ENCODE results near the gene BCAN. TPM values are rescaled to one million over a fixed set of nuclear protein-coding genes. Genes with fewer than 3 reads are reported as not detected.

Gene BCAN
- total and polyA plus RNA-seq, 2 of the 8 experiments (the other 6 are each of a cell fraction or from before 2014, with no cell fraction given) = 4.5 to 24.0 TPM

GRCh38 chr1:156600733-156601121 lies 41.2 kb upstream of the BCAN start (continued):
- TF ChIP-seq SP1 (IDR thresholded peaks at IDR 0.05; ENCODE audit: low read depth, low read length) = no peak
- TF ChIP-seq EGR1 (IDR thresholded peaks at IDR 0.05; ENCODE audit: borderline replicate concordance, low read depth, low read length) = no peak

Measured in H1 (cell line).